Gastrocnemius medialis (tissue), 4 donors: Measurements from ENCODE around the gene LRMDA. TPM values are rescaled to one million over a fixed set of nuclear protein-coding genes. Genes with fewer than 3 reads are reported as not detected.

Experiments used
- ATAC-seq, 2 donors: fragments of 150-250 bp; one replicate each; pipeline ENCODE4 v1.9.1; 2016
- DNase-seq, 2 donors: peaks; one replicate each; pipeline ENCODE4 v3.0.0-alpha.2; 2019
- H3K27ac ChIP-seq, 4 donors: fragments of 200-600 bp; sonication (generic); 1 replicate in 1 of 4; 2 replicates in 3 of 4; pipeline ENCODE4 v1.5.1; 2016 to 2018; ENCODE audit warnings: mild to moderate bottlenecking in 2 of 4, moderate library complexity in 1 of 4
- H3K27me3 ChIP-seq, 3 donors: fragments of 200-600 bp; sonication (generic) in 2 of 3; 1 replicate in 1 of 3; 2 replicates in 2 of 3; pipeline versions ENCODE4 v1.5.1 to v1.6.0; 2016 to 2019; ENCODE audit warnings: mild to moderate bottlenecking in 1 of 3, moderate library complexity in 1 of 3
- H3K36me3 ChIP-seq, 2 donors: fragments of 200-600 bp; sonication (generic) in 1 of 2; one replicate each; pipeline ENCODE4 v1.5.1; 2017 to 2018
- H3K4me1 ChIP-seq, 2 donors: fragments of 200-600 bp; sonication (generic) in 1 of 2; one replicate each; pipeline ENCODE4 v1.5.1; 2016 to 2017; ENCODE audit warnings: mild to moderate bottlenecking in 2 of 2
- H3K4me3 ChIP-seq, 4 donors: fragments of 200-600 bp; sonication (generic) in 3 of 4; 1 replicate in 1 of 4; 2 replicates in 3 of 4; pipeline ENCODE4 v1.5.1; 2016 to 2019; ENCODE audit warnings: mild to moderate bottlenecking in 2 of 4
- H3K9me3 ChIP-seq, 3 donors: fragments of 200-600 bp; sonication (generic) in 2 of 3; 1 replicate in 1 of 3; 2 replicates in 2 of 3; pipeline ENCODE4 v1.5.1; 2016 to 2019
- POLR2A ChIP-seq, 2 donors: fragments of 450-650 bp; IDR thresholded peaks; one replicate each; pipeline ENCODE4 v1.6.1; 2017; ENCODE audit warnings: antibody characterized with exemption in 2 of 2, mild to moderate bottlenecking in 2 of 2, moderate library complexity in 2 of 2
- in situ Hi-C, 4 donors: fragments of 200-750 bp; cut with MboI; loops; one replicate each; pipeline versions ENCODE4 v1.15.0 to v1.8.0; 2017; ENCODE audit warnings: low sequenced_read_pairs in 4 of 4
- intact Hi-C: fragments of 100-400 bp; cut with DNase I; formaldehyde crosslinking; loops from one replicate; pipeline ENCODE4 v1.15.1; 2023; ENCODE audit warnings: low total_unique reads
- total RNA-seq, 4 donors: library from RNA; depleted of rRNA; stranded (reverse); fragments of >200 nt; gene quantifications; one replicate each; pipeline versions ENCODE4 v1.1.0 to v1.2.3, GENCODE V29; 2016
- TF ChIP-seq, protein P1 (sequence below), 5 experiments: fragments of 450-650 bp in 3 of 5; fragments of 200-600 bp in 2 of 5; sonication (generic) in 2 of 5; IDR thresholded peaks in 4 of 5; conservative IDR thresholded peaks in 1 of 5; 1 replicate in 4 of 5; 2 replicates in 1 of 5; pipeline ENCODE4 v1.5.1; 2016 to 2019; ENCODE audit warnings: antibody characterized with exemption in 5 of 5, mild to moderate bottlenecking in 3 of 5, moderate library complexity in 3 of 5

The LRMDA gene
- total RNA-seq, 4 donors from 2014 or later, result 0.80 to 4.5 (median 1.4) TPM

- no peaks in the 10 kb centered on the region for H3K27me3 ChIP-seq
- no peaks in the 10 kb centered on the region for H3K36me3 ChIP-seq
- no peaks in the 10 kb centered on the region for H3K9me3 ChIP-seq
- TF ChIP-seq, protein P1, sequence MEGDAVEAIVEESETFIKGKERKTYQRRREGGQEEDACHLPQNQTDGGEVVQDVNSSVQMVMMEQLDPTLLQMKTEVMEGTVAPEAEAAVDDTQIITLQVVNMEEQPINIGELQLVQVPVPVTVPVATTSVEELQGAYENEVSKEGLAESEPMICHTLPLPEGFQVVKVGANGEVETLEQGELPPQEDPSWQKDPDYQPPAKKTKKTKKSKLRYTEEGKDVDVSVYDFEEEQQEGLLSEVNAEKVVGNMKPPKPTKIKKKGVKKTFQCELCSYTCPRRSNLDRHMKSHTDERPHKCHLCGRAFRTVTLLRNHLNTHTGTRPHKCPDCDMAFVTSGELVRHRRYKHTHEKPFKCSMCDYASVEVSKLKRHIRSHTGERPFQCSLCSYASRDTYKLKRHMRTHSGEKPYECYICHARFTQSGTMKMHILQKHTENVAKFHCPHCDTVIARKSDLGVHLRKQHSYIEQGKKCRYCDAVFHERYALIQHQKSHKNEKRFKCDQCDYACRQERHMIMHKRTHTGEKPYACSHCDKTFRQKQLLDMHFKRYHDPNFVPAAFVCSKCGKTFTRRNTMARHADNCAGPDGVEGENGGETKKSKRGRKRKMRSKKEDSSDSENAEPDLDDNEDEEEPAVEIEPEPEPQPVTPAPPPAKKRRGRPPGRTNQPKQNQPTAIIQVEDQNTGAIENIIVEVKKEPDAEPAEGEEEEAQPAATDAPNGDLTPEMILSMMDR (IDR thresholded peaks at IDR 0.05 in 4 of 5, conservative IDR thresholded peaks at IDR 0.05 in 1 of 5), result no peak
- TF ChIP-seq POLR2A (IDR thresholded peaks at IDR 0.05), result no peak
- in situ Hi-C loops (no loop called here), intact Hi-C loops (no loop called here)
- H3K4me1 ChIP-seq, result no peaks in the 10 kb centered on the region
- DNase-seq, result no peak
- H3K27ac ChIP-seq, result no peak overlapping the region
- H3K4me3 ChIP-seq, result no peak overlapping the region
- ATAC-seq, result no peak
These were observed 162.5 kb downstream of the LRMDA start for GRCh38 chr10:75593692-75594556.

DNA sequence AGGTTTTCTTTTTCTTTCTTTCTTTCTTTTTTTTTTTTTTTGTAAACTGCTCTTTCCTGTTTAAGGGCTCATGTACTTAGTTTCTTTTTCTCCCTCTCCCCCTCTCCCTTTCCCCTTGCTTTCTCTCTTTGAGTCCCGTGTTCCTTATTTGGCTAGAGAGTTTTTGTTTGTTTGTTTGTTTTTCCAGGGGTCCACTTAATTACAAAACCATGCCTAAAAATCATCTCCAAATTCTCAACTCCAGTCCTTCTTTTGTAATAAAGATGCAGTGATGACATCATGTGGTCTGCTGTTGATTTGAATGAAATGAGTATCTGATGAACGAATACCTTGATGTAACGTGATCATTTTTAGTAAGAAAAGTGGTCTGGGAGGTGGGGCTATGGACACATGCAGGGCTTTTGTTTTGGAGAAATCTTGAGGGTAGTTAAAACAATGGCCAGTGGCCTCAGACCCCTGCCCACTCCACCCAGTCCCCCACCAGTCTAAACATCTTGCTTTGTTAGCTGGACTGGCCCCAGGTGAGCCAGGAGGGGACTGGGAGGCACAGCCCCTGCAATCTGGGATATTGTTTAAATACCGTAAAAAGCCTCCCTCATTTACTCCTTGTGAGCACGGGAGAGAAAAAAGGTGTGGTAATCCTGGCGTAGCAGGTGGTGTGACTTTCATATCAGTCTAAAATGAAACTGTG is 165.7 kb downstream of the LRMDA start:
- H3K27me3 ChIP-seq, result no peaks in the 10 kb centered on the region
- in situ Hi-C loops (no loop called here), intact Hi-C loops (no loop called here)
- TF ChIP-seq, protein P1 (IDR thresholded peaks at IDR 0.05 in 4 of 5, conservative IDR thresholded peaks at IDR 0.05 in 1 of 5), result no peak
- no peak for TF ChIP-seq POLR2A (IDR thresholded peaks at IDR 0.05)
- H3K27ac ChIP-seq, result no peak overlapping the region
- DNase-seq, result no peak
- H3K36me3 ChIP-seq, result no peaks in the 10 kb centered on the region
- H3K4me3 ChIP-seq, result no peak overlapping the region
- ATAC-seq, result no peak
- H3K9me3 ChIP-seq, result no peaks in the 10 kb centered on the region
- no peaks in the 10 kb centered on the region for H3K4me1 ChIP-seq

- H3K36me3 ChIP-seq, result no peaks in the 10 kb centered on the region
- H3K9me3 ChIP-seq, result no peaks in the 10 kb centered on the region
- H3K27ac ChIP-seq, result no peak overlapping the region
- TF ChIP-seq, protein P1 (IDR thresholded peaks at IDR 0.05 in 4 of 5, conservative IDR thresholded peaks at IDR 0.05 in 1 of 5), result no peak
- no peak for TF ChIP-seq POLR2A (IDR thresholded peaks at IDR 0.05)
- H3K27me3 ChIP-seq, result no peaks in the 10 kb centered on the region
- H3K4me1 ChIP-seq, result no peaks in the 10 kb centered on the region
- DNase-seq, result no peak
- H3K4me3 ChIP-seq, result no peak overlapping the region
- in situ Hi-C loops, result no loop called here
- ATAC-seq, result no peak
- intact Hi-C loops, result no loop called here
These were observed 166.5 kb downstream of the LRMDA start for GRCh38 chr10:75597773-75598440.

- Histone ChIP-seq H3K9me3 (no peaks in the 10 kb centered on the region), H3K4me3 (no peak overlapping the region), H3K36me3 (no peaks in the 10 kb centered on the region), H3K4me1 (no peaks in the 10 kb centered on the region), H3K27me3 (no peaks in the 10 kb centered on the region), H3K27ac (no peak overlapping the region)
- no peak for TF ChIP-seq POLR2A (IDR thresholded peaks at IDR 0.05)
- TF ChIP-seq, protein P1 (IDR thresholded peaks at IDR 0.05 in 4 of 5, conservative IDR thresholded peaks at IDR 0.05 in 1 of 5), result no peak
- in situ Hi-C loops, result no loop called here
- intact Hi-C loops, result no loop called here
- DNase-seq (no peak), ATAC-seq (no peak)
These were observed 167.6 kb downstream of the LRMDA start for GRCh38 chr10:75598998-75599397.
